Lower leg skin (tissue), 4 donors: ENCODE measurements around the gene RAPGEF4. TPM values are rescaled to one million over a fixed set of nuclear protein-coding genes. Genes with fewer than 3 reads are reported as not detected.

ENCODE experiments used
- DNase-seq, 2 donors: peaks; one replicate each; pipeline ENCODE4 v3.0.0-alpha.2; 2019; ENCODE audit warnings: low spot score in 2 of 2
- H3K4me3 ChIP-seq: fragments of 200-600 bp; sonication (generic); 2 replicates; pipeline ENCODE4 v1.5.1; 2017; ENCODE audit warnings: mild to moderate bottlenecking, low read depth; ENCODE audit not compliant: poor library complexity, severe bottlenecking
- CTCF ChIP-seq, 3 donors: fragments of 450-650 bp; IDR thresholded peaks; one replicate each; pipeline ENCODE4 v1.5.1; 2016; ENCODE audit warnings: antibody characterized with exemption in 3 of 3, mild to moderate bottlenecking in 3 of 3, moderate library complexity in 2 of 3
- POLR2A ChIP-seq, 2 donors: fragments of 450-650 bp; IDR thresholded peaks; one replicate each; pipeline ENCODE4 v1.6.1; 2016 to 2017; ENCODE audit warnings: antibody characterized with exemption in 2 of 2, mild to moderate bottlenecking in 1 of 2, moderate library complexity in 1 of 2
- WGBS, 2 donors: methylation state at CpG; one replicate each; pipeline ENCODE4 v1.1.5; 2018; 5-methylcytosine and 5-hydroxymethylcytosine counted together
- intact Hi-C: fragments of 100-400 bp; cut with DNase I; formaldehyde crosslinking; loops from one replicate; pipeline ENCODE4 v1.15.0; 2023; ENCODE audit warnings: low total_unique reads
- total RNA-seq, 4 donors: library from RNA; depleted of rRNA; stranded (reverse); fragments of >200 nt; gene quantifications; one replicate each; pipeline ENCODE4 v1.1.0, GENCODE V29; 2016

RAPGEF4 gene
- total RNA-seq, 4 donors from 2014 or later, result 15.5 to 25.8 (median 25.0) TPM

GRCh38 chr2:172701250-172701649 is 34.4 kb upstream of the RAPGEF4 start:
- intact Hi-C loops, result no loop called here

GRCh38 chr2:172702451-172702850 is 33.2 kb upstream of the RAPGEF4 start:
- no peak overlapping the region for H3K4me3 ChIP-seq
- 35 to 42% methylated on average over 1 of the region's 1 CpG for WGBS, 2 donors
- no peak for TF ChIP-seq POLR2A (IDR thresholded peaks at IDR 0.05)
- no peak for TF ChIP-seq CTCF (IDR thresholded peaks at IDR 0.05)
- intact Hi-C loops, result no loop called here
- no peak for DNase-seq

More at GRCh38 chr2:172701250-172701649, 34.4 kb upstream of the RAPGEF4 start:
- TF ChIP-seq CTCF (IDR thresholded peaks at IDR 0.05), result no peak
- no peak for TF ChIP-seq POLR2A (IDR thresholded peaks at IDR 0.05)
- DNase-seq, result no peak
- 11 to 40% methylated on average over 1 of the region's 1 CpG for WGBS, 2 donors
- H3K4me3 ChIP-seq, result no peak overlapping the region

GRCh38 chr2:172704072-172704936 is 31.3 kb upstream of the RAPGEF4 start:
- no peak for DNase-seq
- intact Hi-C loops, result no loop called here
- H3K4me3 ChIP-seq, result no peak overlapping the region
- WGBS, 2 donors, result 70 to 75% methylated on average over 11 of the region's 11 CpGs
- TF ChIP-seq CTCF (IDR thresholded peaks at IDR 0.05) (no peak), POLR2A (IDR thresholded peaks at IDR 0.05) (no peak)

- intact Hi-C loops, result no loop called here
- 24 to 93% methylated on average over 2 of the region's 2 CpGs for WGBS, 2 donors
- no peak for TF ChIP-seq POLR2A (IDR thresholded peaks at IDR 0.05)
- no peak for TF ChIP-seq CTCF (IDR thresholded peaks at IDR 0.05)
- no peak overlapping the region for H3K4me3 ChIP-seq
- no peak for DNase-seq
Observed at GRCh38 chr2:172705352-172705751, 30.3 kb upstream of the RAPGEF4 start.

GRCh38 chr2:172708247-172708646 is 27.4 kb upstream of the RAPGEF4 start:
- 78 to 84% methylated on average over 2 of the region's 2 CpGs for WGBS, 2 donors
- H3K4me3 ChIP-seq, result no peak overlapping the region
- no peak for DNase-seq
- intact Hi-C loops, result no loop called here
- TF ChIP-seq CTCF (IDR thresholded peaks at IDR 0.05) (no peak), POLR2A (IDR thresholded peaks at IDR 0.05) (no peak)
